Activated naive CD4-positive, alpha-beta T cell treated with anti-CD3 and anti-CD28 coated beads for 36 hours (primary cell): ENCODE data around the gene PDZRN3. TPM values are rescaled to one million over a fixed set of nuclear protein-coding genes. Genes with fewer than 3 reads are reported as not detected.

Experiments
- CTCF ChIA-PET: fragments of 350-600 bp; sonication (Branson Sonifier 250); formaldehyde crosslinking; loops from one replicate; lab custom pipeline; 2021; ENCODE audit warnings: antibody characterized with exemption; lab: Charles Lee
- DNase-seq: peaks from one replicate; pipeline ENCODE4 v3.0.0-alpha.2; 2020
- H3K27ac Mint-ChIP-seq: one replicate; pipeline ENCODE4 v1.8.0; 2021; ENCODE audit warnings: mild to moderate bottlenecking, mixed read lengths
- H3K27me3 Mint-ChIP-seq: one replicate; pipeline ENCODE4 v1.8.0; 2021; ENCODE audit warnings: low read depth, mixed read lengths
- H3K36me3 Mint-ChIP-seq: one replicate; pipeline ENCODE4 v1.8.0; 2021; ENCODE audit warnings: low read depth, mixed read lengths
- H3K4me1 Mint-ChIP-seq: one replicate; pipeline ENCODE4 v1.8.0; 2021; ENCODE audit warnings: low read depth, mixed read lengths
- H3K4me3 Mint-ChIP-seq: one replicate; pipeline ENCODE4 v1.8.0; 2021; ENCODE audit warnings: mild to moderate bottlenecking, moderate library complexity, mixed read lengths
- H3K9me3 Mint-ChIP-seq: one replicate; pipeline ENCODE4 v1.8.0; 2021; ENCODE audit warnings: mixed read lengths
- intact Hi-C: fragments of 100-400 bp; cut with micrococcal nuclease; formaldehyde crosslinking; loops from one replicate; pipeline ENCODE4 v1.15.1; 2023
- total RNA-seq, 2 experiments: library from RNA; stranded (reverse); gene quantifications; one replicate each; pipeline ENCODE4 v1.2.3, GENCODE V29; 2021

Gene PDZRN3
- total RNA-seq, 2 experiments from 2014 or later, result not detected

DNA sequence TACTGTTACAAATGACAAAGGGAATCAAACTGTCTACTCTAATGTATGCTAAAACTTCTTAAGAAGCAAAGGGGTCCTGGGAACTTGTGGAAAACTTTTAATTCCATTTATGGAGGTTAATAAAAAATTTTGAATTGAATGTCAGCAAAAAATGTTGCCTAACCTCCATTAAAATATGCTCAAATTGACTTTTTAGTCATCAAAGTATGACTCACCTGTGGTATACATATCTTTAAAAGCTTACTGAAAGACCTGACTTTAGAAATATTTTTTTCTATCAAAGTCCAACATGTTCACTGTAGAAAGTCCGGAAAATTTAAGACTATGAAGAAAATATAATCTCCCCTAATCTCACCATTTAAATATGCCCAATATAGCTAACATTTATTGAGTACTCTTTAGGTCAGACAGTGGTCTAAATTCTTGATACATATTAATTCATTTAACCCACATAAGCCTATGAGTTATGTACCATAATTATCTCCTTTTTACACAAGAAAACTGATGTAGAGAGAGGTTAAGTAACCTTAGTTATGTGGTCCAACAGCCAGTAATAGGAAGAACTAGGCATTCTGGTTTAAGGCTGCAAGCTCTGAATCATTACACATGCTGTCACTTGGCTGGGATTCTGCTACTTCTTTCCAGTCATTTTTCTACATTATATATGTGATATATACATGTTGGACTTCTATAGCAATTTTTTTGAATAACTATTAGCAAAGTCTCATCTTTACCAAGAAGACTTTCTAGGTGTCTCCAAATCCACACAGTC is 83.6 kb downstream of the PDZRN3 start:
- Mint-ChIP-seq H3K9me3 (no peaks in the 10 kb centered on the region), H3K27ac (no peak overlapping the region), H3K4me1 (no peaks in the 10 kb centered on the region), H3K4me3 (no peak overlapping the region), H3K36me3 (no peaks in the 10 kb centered on the region), H3K27me3 (no peaks in the 10 kb centered on the region)
- no peak for DNase-seq
- CTCF ChIA-PET, result interaction anchor here (0.8 kb wide), 1 partner anchor 39 kb away, joined by 3 read pairs; no protein-coding TSS in a partner anchor
- intact Hi-C loops, result no loop called here

DNA sequence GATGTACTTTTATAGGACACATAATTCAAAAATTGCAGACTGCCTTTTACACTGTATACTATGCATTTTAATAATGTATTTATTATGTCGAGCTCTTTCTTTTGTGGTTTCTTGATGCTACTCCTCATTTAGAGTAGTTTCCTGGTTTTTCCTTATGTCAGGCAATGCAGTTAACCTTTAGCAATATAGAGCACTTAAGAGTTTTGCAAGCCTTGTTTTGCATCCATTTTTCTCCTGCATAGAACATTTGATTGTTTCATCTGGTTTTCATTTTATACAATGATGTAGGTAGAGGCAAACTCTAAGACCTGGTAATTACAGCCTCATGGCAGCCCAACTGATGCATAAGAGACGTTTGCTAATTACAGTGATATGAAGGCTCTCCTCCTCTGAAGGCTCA is 86.3 kb downstream of the PDZRN3 start:
- H3K36me3 Mint-ChIP-seq, result no peaks in the 10 kb centered on the region
- H3K9me3 Mint-ChIP-seq, result no peaks in the 10 kb centered on the region
- intact Hi-C loops, result no loop called here
- DNase-seq, result no peak
- no peaks in the 10 kb centered on the region for H3K27me3 Mint-ChIP-seq
- no peak overlapping the region for H3K27ac Mint-ChIP-seq
- CTCF ChIA-PET, result no interaction called here
- no peak overlapping the region for H3K4me3 Mint-ChIP-seq
- no peaks in the 10 kb centered on the region for H3K4me1 Mint-ChIP-seq

DNA sequence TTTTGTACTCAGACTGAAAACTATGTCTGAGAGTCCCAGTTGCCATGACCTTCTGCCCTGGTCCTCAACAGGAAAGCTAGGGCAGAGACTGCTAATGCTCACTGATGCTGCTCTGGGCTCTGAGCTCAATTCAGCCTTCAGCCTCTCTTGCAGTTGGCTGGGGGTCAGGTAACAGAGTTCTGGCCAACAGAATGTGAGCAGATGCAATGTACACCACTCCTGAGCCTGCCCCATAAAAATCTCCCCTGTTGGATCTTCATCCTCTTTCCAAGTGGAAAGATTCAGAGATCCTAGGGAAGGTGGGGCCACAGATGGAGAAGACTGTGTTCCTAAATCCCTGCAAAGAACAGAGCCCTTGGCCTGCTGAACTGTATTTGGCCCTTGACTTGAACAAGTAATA is 87.8 kb downstream of the PDZRN3 start:
- intact Hi-C loops, result no loop called here
- no peak for DNase-seq
- Mint-ChIP-seq H3K36me3 (no peaks in the 10 kb centered on the region), H3K9me3 (no peaks in the 10 kb centered on the region), H3K27me3 (no peaks in the 10 kb centered on the region), H3K4me1 (no peaks in the 10 kb centered on the region), H3K27ac (no peak overlapping the region), H3K4me3 (no peak overlapping the region)
- CTCF ChIA-PET, result no interaction called here

DNA sequence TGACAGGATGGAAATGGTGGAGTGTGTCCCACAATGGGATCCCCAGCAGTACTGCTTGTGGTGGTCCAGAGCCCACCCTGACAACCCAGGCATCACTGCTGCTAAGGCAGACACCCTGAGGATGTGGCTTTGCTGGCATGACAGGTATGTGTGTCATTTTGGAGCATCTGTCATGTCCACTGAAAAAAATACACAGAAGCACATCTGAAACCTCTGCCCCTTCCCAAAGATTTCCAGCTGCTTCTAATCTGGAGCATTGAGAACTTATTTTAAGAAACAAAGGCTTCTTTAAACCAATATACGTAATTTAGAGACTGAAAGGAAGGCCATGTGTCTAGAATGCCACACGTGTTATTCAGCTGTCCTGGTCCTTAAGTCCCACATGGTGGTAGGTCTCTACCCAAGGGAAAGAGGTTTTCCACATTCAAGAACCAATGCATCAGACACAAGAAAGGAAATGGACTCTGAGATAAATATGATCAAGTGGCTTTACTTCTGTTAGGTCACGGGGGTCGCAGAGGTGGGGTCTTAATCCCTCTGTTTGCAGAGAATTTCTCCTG is 88.3 kb downstream of the PDZRN3 start:
- no peak for DNase-seq
- CTCF ChIA-PET, result no interaction called here
- intact Hi-C loops, result no loop called here
- H3K4me1 Mint-ChIP-seq, result no peaks in the 10 kb centered on the region
- H3K9me3 Mint-ChIP-seq, result no peaks in the 10 kb centered on the region
- H3K4me3 Mint-ChIP-seq, result no peak overlapping the region
- no peaks in the 10 kb centered on the region for H3K36me3 Mint-ChIP-seq
- no peak overlapping the region for H3K27ac Mint-ChIP-seq
- H3K27me3 Mint-ChIP-seq, result peaks cover 3% of the 10 kb centered on the region

DNA sequence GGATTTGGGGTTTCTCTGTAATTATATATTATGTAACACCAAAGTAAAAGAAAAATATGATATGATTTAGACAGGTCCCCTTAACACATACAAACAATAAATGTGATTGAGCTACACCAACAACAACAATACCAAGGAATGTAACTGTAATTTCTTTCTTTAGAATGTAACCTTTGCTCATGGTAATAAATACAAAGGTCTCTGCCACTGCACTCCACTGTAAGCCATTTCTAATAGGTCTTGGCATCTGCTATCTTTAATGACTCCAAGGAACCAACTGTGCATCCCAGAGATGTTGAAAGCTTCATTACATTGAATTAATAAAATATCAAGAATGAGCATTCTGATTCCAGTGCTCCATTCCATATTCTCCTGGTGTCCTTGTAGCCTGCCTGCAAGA is 88.8 kb downstream of the PDZRN3 start:
- Mint-ChIP-seq H3K27ac (no peak overlapping the region), H3K4me3 (no peak overlapping the region), H3K27me3 (peaks cover 6% of the 10 kb centered on the region), H3K36me3 (no peaks in the 10 kb centered on the region), H3K4me1 (no peaks in the 10 kb centered on the region), H3K9me3 (no peaks in the 10 kb centered on the region)
- intact Hi-C loops, result no loop called here
- CTCF ChIA-PET, result no interaction called here
- no peak for DNase-seq

DNA sequence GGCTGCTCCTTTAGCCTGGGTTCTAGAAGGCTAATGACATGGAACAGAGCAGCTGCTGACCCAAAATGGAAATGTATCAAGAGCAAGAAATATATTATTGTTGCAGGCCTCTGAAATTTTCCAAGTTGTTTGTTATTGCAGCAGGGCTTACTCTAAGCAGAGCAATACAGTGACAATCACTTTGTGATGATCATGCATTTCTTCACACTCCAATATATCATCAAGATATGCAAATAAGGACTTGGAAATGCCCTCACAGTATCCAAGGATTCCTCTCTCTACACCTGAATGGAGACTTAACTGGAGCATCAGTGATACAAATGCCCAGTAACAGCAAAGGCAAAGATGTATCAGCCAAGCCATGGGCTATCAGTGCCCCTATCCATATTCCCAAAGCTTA is 89.6 kb downstream of the PDZRN3 start:
- Mint-ChIP-seq H3K36me3 (no peaks in the 10 kb centered on the region), H3K4me1 (no peaks in the 10 kb centered on the region), H3K27ac (no peak overlapping the region), H3K27me3 (peaks cover 6% of the 10 kb centered on the region), H3K4me3 (no peak overlapping the region), H3K9me3 (no peaks in the 10 kb centered on the region)
- CTCF ChIA-PET, result no interaction called here
- DNase-seq, result no peak
- intact Hi-C loops, result no loop called here

DNA sequence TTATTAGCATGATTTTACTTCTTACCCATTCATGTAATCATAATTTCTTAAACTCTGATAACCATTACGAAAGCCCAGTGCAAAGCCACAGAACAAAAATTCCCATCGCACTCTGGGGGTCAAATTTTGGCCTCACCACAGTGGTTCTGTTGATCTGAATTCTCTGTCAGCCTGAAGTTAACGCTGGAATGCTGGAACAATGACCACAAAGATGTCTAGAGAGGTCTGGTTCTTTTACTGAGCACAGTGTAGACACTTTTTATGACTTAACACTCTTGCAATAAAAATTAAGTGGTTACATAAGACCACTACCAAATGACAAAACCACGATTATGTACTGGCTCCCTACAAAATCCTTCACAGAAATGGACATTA is 94.7 kb downstream of the PDZRN3 start:
- intact Hi-C loops, result no loop called here
- H3K36me3 Mint-ChIP-seq, result no peaks in the 10 kb centered on the region
- no peaks in the 10 kb centered on the region for H3K4me1 Mint-ChIP-seq
- CTCF ChIA-PET, result no interaction called here
- DNase-seq, result no peak
- no peak overlapping the region for H3K4me3 Mint-ChIP-seq
- H3K27me3 Mint-ChIP-seq, result peaks cover 9% of the 10 kb centered on the region
- H3K27ac Mint-ChIP-seq, result no peak overlapping the region
- no peaks in the 10 kb centered on the region for H3K9me3 Mint-ChIP-seq

DNA sequence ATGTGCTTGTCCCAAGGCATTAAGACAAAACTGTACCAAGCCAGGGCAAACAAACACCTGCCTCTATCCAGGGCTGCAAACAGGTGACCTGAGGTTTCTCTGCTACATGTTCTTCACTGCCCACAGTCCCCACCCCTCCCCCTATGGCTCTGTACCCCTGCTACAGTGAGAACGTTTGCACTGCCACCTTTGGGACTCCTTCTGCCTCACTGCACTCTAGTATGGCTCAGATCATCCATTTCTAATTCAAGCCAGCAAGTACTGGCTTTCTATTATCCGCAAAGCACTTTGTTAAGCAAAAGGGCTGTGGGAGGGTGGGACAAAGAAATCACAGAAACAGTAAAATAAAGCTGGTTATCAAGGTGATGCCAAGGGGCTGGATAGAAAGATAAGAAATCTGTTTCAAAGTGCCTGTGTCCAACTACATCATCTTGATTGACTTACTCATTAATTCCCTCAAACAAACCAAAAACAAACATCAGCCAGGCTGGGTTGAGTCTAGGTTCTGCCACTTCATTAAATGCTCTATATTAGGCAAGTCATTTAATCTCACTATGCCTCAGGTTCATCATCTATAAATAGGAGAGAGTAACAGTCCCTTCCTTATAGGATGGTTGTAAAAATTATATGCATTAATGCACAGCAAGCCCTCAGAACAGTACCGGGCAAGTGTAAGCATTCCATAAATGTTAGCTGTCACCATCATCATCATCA is 95.3 kb downstream of the PDZRN3 start:
- no peak overlapping the region for H3K27ac Mint-ChIP-seq
- no peaks in the 10 kb centered on the region for H3K4me1 Mint-ChIP-seq
- CTCF ChIA-PET, result no interaction called here
- intact Hi-C loops, result no loop called here
- H3K36me3 Mint-ChIP-seq, result no peaks in the 10 kb centered on the region
- no peak for DNase-seq
- H3K9me3 Mint-ChIP-seq, result no peaks in the 10 kb centered on the region
- H3K27me3 Mint-ChIP-seq, result peaks cover 9% of the 10 kb centered on the region
- H3K4me3 Mint-ChIP-seq, result no peak overlapping the region

DNA sequence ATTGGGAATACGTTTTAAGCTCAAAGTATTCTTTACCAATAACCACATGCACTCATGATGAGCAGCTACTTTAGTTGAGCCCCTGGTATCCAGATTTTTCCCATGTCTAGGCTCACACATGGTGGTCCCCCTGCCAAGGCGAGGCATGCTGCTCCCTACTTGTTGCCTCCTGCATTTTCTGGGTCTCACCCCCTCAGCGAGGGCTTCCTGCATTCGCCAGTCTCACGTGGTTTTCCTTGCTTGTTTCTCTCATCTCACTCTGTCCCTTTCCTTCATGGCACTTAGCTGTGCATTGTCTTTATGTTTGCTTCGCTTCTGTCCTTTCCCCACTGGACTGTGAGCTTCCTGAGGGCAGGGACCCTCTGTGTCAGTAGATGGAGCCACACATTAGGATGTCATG is 99.2 kb downstream of the PDZRN3 start:
- CTCF ChIA-PET, result interaction anchor here (0.6 kb wide), 1 partner anchor 601 kb away, joined by 3 read pairs; no protein-coding TSS in a partner anchor
- no peaks in the 10 kb centered on the region for H3K4me1 Mint-ChIP-seq

DNA sequence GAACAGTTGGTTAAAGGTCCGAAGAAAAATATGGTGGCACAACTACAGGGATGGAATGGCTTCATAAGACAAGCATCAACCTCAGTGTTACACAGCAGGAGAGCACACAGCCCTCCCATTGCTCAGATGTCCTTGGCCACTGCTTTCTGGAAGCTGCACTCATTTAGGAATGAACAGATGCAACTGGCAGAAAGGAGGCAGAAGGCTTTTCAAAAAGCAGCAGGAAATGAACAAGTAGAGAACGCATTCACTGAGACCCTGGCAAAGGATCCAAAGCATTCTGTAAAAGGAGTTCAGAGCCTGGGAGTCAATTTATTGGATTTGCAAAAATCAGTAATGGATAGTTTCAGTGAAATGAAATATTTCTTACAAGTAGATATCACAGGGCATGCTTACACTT is 101.1 kb downstream of the PDZRN3 start:
- CTCF ChIA-PET, result no interaction called here
- Mint-ChIP-seq H3K36me3 (no peaks in the 10 kb centered on the region), H3K4me1 (no peaks in the 10 kb centered on the region), H3K27ac (no peak overlapping the region), H3K27me3 (peaks cover 9% of the 10 kb centered on the region), H3K9me3 (no peaks in the 10 kb centered on the region), H3K4me3 (no peak overlapping the region)
- no peak for DNase-seq
- intact Hi-C loops, result no loop called here

More for the DNA sequence above, 99.2 kb downstream of the PDZRN3 start:
- peaks cover 5% of the 10 kb centered on the region for H3K27me3 Mint-ChIP-seq
- no peaks in the 10 kb centered on the region for H3K9me3 Mint-ChIP-seq
- no peaks in the 10 kb centered on the region for H3K36me3 Mint-ChIP-seq
- DNase-seq, result no peak
- H3K4me3 Mint-ChIP-seq, result no peak overlapping the region
- intact Hi-C loops, result no loop called here
- no peak overlapping the region for H3K27ac Mint-ChIP-seq

DNA sequence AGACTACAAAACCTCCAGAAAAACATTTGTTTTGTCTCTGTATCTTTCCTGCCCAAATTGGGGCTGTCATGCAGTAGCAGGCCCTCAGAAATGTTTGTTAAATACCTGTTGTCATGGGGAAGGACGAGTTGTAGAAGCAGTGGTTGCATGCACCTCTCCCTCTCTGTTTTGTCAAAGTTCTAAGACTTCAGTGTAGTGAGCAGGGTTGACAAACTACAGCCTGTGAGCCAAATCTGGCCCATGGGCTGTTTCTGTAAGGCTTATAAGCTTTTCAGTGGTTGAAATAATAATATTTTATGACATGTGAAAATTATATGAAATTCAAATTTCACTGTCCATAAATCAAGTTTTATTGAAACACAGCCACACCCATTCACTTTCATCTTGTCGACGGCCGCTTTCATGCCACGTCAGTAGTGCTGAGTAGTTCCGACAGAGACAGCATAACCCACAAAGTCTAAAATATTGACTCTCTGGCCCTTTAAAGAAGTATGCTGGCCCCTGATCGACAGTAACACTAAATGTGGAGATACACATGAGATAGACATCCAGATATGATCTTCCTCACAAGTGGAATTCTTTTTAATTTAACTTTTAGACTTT is 102.9 kb downstream of the PDZRN3 start:
- CTCF ChIA-PET, result no interaction called here
- no peaks in the 10 kb centered on the region for H3K36me3 Mint-ChIP-seq

DNA sequence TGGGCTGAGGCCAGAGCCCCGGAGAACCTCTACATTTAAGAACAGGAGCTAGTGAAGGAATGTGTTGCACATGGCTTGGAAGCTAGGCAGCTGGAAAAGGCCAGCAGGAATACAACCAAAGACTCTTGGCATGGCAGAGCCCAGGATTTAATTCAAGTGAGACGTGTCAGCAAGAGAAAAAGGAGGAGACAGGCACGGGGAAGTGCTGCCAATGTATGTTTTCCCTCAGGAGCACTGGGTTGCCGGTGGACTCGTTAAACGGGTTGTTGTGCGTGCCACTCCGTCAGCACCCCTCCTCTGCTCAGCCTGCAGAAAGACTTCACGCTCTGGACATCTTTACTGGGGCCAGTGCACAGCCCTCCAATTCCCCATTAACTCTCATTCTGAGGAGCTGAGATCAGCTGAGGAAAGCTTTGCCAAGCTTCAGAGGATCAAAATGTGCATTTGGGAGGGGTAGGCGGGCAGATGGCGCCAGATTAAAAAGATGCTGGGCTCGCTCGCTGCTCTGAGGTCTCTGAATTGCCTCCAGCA is 103.7 kb downstream of the PDZRN3 start:
- no peak for DNase-seq
- no peak overlapping the region for H3K4me3 Mint-ChIP-seq
- H3K4me1 Mint-ChIP-seq, result no peaks in the 10 kb centered on the region
- intact Hi-C loops, result no loop called here
- H3K36me3 Mint-ChIP-seq, result no peaks in the 10 kb centered on the region
- H3K9me3 Mint-ChIP-seq, result no peaks in the 10 kb centered on the region
- CTCF ChIA-PET, result no interaction called here
- H3K27me3 Mint-ChIP-seq, result peaks cover 6% of the 10 kb centered on the region
- H3K27ac Mint-ChIP-seq, result no peak overlapping the region

More for the DNA sequence above, 102.9 kb downstream of the PDZRN3 start:
- H3K27ac Mint-ChIP-seq, result no peak overlapping the region
- peaks cover 6% of the 10 kb centered on the region for H3K27me3 Mint-ChIP-seq
- intact Hi-C loops, result no loop called here
- H3K4me3 Mint-ChIP-seq, result no peak overlapping the region
- DNase-seq, result no peak
- H3K4me1 Mint-ChIP-seq, result no peaks in the 10 kb centered on the region
- no peaks in the 10 kb centered on the region for H3K9me3 Mint-ChIP-seq
